ENCODE data around the gene BEST2. TPM values are rescaled to one million over a fixed set of nuclear protein-coding genes. Genes with fewer than 3 reads are reported as not detected.

Gene BEST2
- total and polyA plus RNA-seq, 4 donors: 2.5 TPM; not detected in 3

DNA sequence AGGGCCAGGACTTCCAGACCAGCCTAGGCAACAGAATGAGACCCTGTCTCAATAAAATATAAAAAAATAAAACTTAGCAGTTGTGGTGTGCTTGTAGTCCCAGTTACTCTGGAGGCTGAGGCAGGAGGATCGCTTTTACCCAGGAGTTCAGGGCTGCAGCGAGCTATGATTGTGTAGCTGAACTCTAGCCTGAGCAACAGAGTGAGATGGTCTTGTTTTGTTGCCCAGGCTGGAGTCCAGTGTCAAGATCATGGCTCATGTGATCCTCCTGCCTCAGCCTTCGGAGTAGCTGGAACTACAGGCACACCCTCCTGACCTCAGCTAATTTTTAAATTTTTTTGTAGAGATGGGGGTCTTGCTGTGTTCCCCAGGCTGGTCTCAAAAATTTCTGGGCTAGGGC is 35.4 kb downstream of the BEST2 start:
- no peak for DNase-seq
- no peaks in the 10 kb centered on the region for H3K36me3 ChIP-seq (ENCODE audit: control insufficient read depth in 1 of 2, insufficient read depth in 2 of 2, low read length in 1 of 2)
- H3K4me1 ChIP-seq (ENCODE audit: control insufficient read depth in 1 of 2, insufficient read depth in 2 of 2, low read length in 2 of 2): no peaks in the 10 kb centered on the region
- H3K4me3 ChIP-seq (ENCODE audit: low read length in 2 of 2): no peak overlapping the region
- peak overlapping the region; percentile 0 to 93 for H3K27ac ChIP-seq (ENCODE audit: low read depth in 1 of 2, low read length in 2 of 2)
- 71 to 75% methylated on average over 3 of the region's 3 CpGs for WGBS, 2 donors
- intact Hi-C loops (cut with DNase I): no loop called here
- H3K27me3 ChIP-seq (ENCODE audit: control insufficient read depth in 1 of 2, insufficient read depth in 2 of 2, low read length in 1 of 2): peaks cover 0 to 2% of the 10 kb centered on the region in 2 donors
- ATAC-seq (ENCODE audit: low FRiP score): no peak
- H3K9me3 ChIP-seq (ENCODE audit: control insufficient read depth, low read length): no peaks in the 10 kb centered on the region

GRCh38 chr19:12787458-12787857 is 35.9 kb downstream of the BEST2 start:
- no peaks in the 10 kb centered on the region for H3K4me1 ChIP-seq (ENCODE audit: control insufficient read depth in 1 of 2, insufficient read depth in 2 of 2, low read length in 2 of 2)
- H3K9me3 ChIP-seq (ENCODE audit: control insufficient read depth, low read length): no peaks in the 10 kb centered on the region
- peak overlapping the region in 1 of 2 donors; percentile 93 for H3K27ac ChIP-seq (ENCODE audit: low read depth in 1 of 2, low read length in 2 of 2)
- DNase-seq: no peak
- ATAC-seq (ENCODE audit: low FRiP score): no peak
- peaks cover 0 to 2% of the 10 kb centered on the region in 2 donors for H3K27me3 ChIP-seq (ENCODE audit: control insufficient read depth in 1 of 2, insufficient read depth in 2 of 2, low read length in 1 of 2)
- H3K36me3 ChIP-seq (ENCODE audit: control insufficient read depth in 1 of 2, insufficient read depth in 2 of 2, low read length in 1 of 2): no peaks in the 10 kb centered on the region
- intact Hi-C loops (cut with DNase I): no loop called here
- WGBS, 2 donors: 65 to 69% methylated on average over 10 of the region's 10 CpGs
- no peak overlapping the region for H3K4me3 ChIP-seq (ENCODE audit: low read length in 2 of 2)

- ATAC-seq (ENCODE audit: low FRiP score) (no peak), DNase-seq (no peak)
- 32 to 37% methylated on average over 4 of the region's 4 CpGs for WGBS, 2 donors
- peak overlapping the region in 1 of 2 donors; percentile 95 for H3K27ac ChIP-seq (ENCODE audit: low read depth in 1 of 2, low read length in 2 of 2)
- no peaks in the 10 kb centered on the region for H3K4me1 ChIP-seq (ENCODE audit: control insufficient read depth in 1 of 2, insufficient read depth in 2 of 2, low read length in 2 of 2)
- H3K36me3 ChIP-seq (ENCODE audit: control insufficient read depth in 1 of 2, insufficient read depth in 2 of 2, low read length in 1 of 2): no peaks in the 10 kb centered on the region
- peaks cover 0 to 2% of the 10 kb centered on the region in 2 donors for H3K27me3 ChIP-seq (ENCODE audit: control insufficient read depth in 1 of 2, insufficient read depth in 2 of 2, low read length in 1 of 2)
- H3K4me3 ChIP-seq (ENCODE audit: low read length in 2 of 2): no peak overlapping the region
- intact Hi-C loops (cut with DNase I): no loop called here
- no peaks in the 10 kb centered on the region for H3K9me3 ChIP-seq (ENCODE audit: control insufficient read depth, low read length)
These were observed 36.6 kb downstream of the BEST2 start for GRCh38 chr19:12788042-12788681.

- Histone ChIP-seq H3K4me3 (ENCODE audit: low read length in 2 of 2) (no peak overlapping the region), H3K4me1 (ENCODE audit: control insufficient read depth in 1 of 2, insufficient read depth in 2 of 2, low read length in 2 of 2) (no peaks in the 10 kb centered on the region), H3K9me3 (ENCODE audit: control insufficient read depth, low read length) (no peaks in the 10 kb centered on the region), H3K36me3 (ENCODE audit: control insufficient read depth in 1 of 2, insufficient read depth in 2 of 2, low read length in 1 of 2) (no peaks in the 10 kb centered on the region), H3K27ac (ENCODE audit: low read depth in 1 of 2, low read length in 2 of 2) (peak overlapping the region; percentile 94 to 95), H3K27me3 (ENCODE audit: control insufficient read depth in 1 of 2, insufficient read depth in 2 of 2, low read length in 1 of 2) (peaks cover 0 to 4% of the 10 kb centered on the region in 2 donors)
- 0 to 1% methylated on average over 12 of the region's 12 CpGs for WGBS, 2 donors
- peak; percentile 92 to 94 for DNase-seq
- intact Hi-C loops (cut with DNase I): no loop called here
- no peak for ATAC-seq (ENCODE audit: low FRiP score)
These were observed 37.1 kb downstream of the BEST2 start for GRCh38 chr19:12788682-12789097.

- ATAC-seq (ENCODE audit: low FRiP score): no peak
- Histone ChIP-seq H3K36me3 (ENCODE audit: control insufficient read depth in 1 of 2, insufficient read depth in 2 of 2, low read length in 1 of 2) (no peaks in the 10 kb centered on the region), H3K27ac (ENCODE audit: low read depth in 1 of 2, low read length in 2 of 2) (peak overlapping the region; percentile 94 to 95), H3K4me3 (ENCODE audit: low read length in 2 of 2) (peak overlapping the region; percentile 33 to 57), H3K9me3 (ENCODE audit: control insufficient read depth, low read length) (no peaks in the 10 kb centered on the region), H3K27me3 (ENCODE audit: control insufficient read depth in 1 of 2, insufficient read depth in 2 of 2, low read length in 1 of 2) (peaks cover 0 to 4% of the 10 kb centered on the region in 2 donors), H3K4me1 (ENCODE audit: control insufficient read depth in 1 of 2, insufficient read depth in 2 of 2, low read length in 2 of 2) (no peaks in the 10 kb centered on the region)
- WGBS, 2 donors: 1 to 2% methylated on average over 19 to 46 of the region's 46 CpGs
- intact Hi-C loops (cut with DNase I): no loop called here
- DNase-seq: peak in 1 of 2 donors; percentile 73
These were observed 37.7 kb downstream of the BEST2 start for GRCh38 chr19:12789098-12789903.

- intact Hi-C loops (cut with DNase I): loop anchor here (5.0 to 10.0 kb wide), 3 partner anchors 362 to 1253 kb away; partner anchors contain the start of genes CNN1 (in 1 of the 2), IER2 (in 1 of the 2) and STX10 (in 1 of the 2)
These were observed 38.5 kb downstream of the BEST2 start for GRCh38 chr19:12789904-12790619.

GRCh38 chr19:12790628-12791344 is 39.2 kb downstream of the BEST2 start:
- Histone ChIP-seq H3K9me3 (ENCODE audit: control insufficient read depth, low read length) (no peaks in the 10 kb centered on the region), H3K4me1 (ENCODE audit: control insufficient read depth in 1 of 2, insufficient read depth in 2 of 2, low read length in 2 of 2) (no peaks in the 10 kb centered on the region), H3K36me3 (ENCODE audit: control insufficient read depth in 1 of 2, insufficient read depth in 2 of 2, low read length in 1 of 2) (no peaks in the 10 kb centered on the region), H3K27me3 (ENCODE audit: control insufficient read depth in 1 of 2, insufficient read depth in 2 of 2, low read length in 1 of 2) (peaks cover 0 to 4% of the 10 kb centered on the region in 2 donors), H3K27ac (ENCODE audit: low read depth in 1 of 2, low read length in 2 of 2) (peak overlapping the region; percentile 88 to 96), H3K4me3 (ENCODE audit: low read length in 2 of 2) (peak overlapping the region; percentile 18 to 45)
- no peak for ATAC-seq (ENCODE audit: low FRiP score)
- intact Hi-C loops (cut with DNase I): loop anchor here (5.0 to 10.0 kb wide), 3 partner anchors 362 to 1253 kb away; partner anchors contain the start of genes CNN1 (in 1 of the 2), IER2 (in 1 of the 2) and STX10 (in 1 of the 2)
- WGBS, 2 donors: 1 to 2% methylated on average over 22 of the region's 22 CpGs
- peak in 1 of 2 donors; percentile 55 for DNase-seq

More at GRCh38 chr19:12789904-12790619, 38.5 kb downstream of the BEST2 start:
- Histone ChIP-seq H3K27me3 (ENCODE audit: control insufficient read depth in 1 of 2, insufficient read depth in 2 of 2, low read length in 1 of 2) (peaks cover 0 to 4% of the 10 kb centered on the region in 2 donors), H3K4me3 (ENCODE audit: low read length in 2 of 2) (peak overlapping the region; percentile 45 to 57), H3K36me3 (ENCODE audit: control insufficient read depth in 1 of 2, insufficient read depth in 2 of 2, low read length in 1 of 2) (no peaks in the 10 kb centered on the region), H3K9me3 (ENCODE audit: control insufficient read depth, low read length) (no peaks in the 10 kb centered on the region), H3K4me1 (ENCODE audit: control insufficient read depth in 1 of 2, insufficient read depth in 2 of 2, low read length in 2 of 2) (no peaks in the 10 kb centered on the region), H3K27ac (ENCODE audit: low read depth in 1 of 2, low read length in 2 of 2) (peak overlapping the region; percentile 95 to 96)
- ATAC-seq (ENCODE audit: low FRiP score): peak; percentile 76
- DNase-seq: peak; percentile 99
- 1% methylated on average over 49 to 56 of the region's 56 CpGs for WGBS, 2 donors

Measured in aorta (tissue), 5 donors.